ENCODE results near the gene PLA2G15.

Gene PLA2G15

DNA sequence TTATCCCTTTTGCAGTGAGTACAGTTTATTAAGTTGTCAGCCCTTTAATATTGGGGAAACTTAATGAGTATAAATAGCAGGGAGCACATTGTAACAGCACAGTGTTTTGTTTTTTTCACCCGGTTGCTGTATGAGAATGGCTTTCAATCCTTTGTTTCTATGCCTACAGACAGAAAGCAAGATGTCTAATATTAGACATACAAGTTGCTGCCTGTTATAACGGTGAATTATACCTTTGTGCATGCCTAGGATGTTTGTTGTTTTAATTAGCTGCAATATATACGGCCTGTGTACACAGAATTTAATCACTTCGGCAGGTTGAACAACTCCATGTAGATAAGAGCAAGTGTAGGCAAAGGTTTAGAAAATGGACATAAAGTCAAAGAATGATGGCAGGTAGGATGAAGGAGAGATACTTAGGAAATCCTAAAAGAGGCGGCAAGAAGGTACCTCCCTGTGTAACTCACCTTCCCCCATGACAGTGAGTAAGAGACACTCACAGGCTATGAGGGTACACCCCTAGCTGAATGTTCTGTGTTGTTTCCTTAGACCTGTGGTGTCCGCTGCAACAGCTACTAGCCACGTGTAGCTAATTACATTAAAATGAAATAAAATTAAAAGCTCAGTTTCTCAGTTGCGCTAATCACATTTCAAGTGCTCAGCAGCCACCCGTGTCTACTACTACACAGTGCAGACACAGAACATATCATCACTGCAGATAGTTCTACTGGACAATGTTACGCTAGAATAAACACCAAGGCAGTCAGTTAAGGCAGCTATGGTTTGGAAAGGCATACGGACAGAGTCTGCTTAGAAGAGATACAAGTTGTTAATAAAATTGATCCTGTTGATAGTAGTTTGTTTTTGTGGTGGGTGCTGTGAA, 54.6 kb downstream of the PLA2G15 start:
- no peak for DNase-seq

- DNase-seq, result no peak
These were observed 55.7 kb downstream of the PLA2G15 start for GRCh38 chr16:68300734-68301459.

DNA sequence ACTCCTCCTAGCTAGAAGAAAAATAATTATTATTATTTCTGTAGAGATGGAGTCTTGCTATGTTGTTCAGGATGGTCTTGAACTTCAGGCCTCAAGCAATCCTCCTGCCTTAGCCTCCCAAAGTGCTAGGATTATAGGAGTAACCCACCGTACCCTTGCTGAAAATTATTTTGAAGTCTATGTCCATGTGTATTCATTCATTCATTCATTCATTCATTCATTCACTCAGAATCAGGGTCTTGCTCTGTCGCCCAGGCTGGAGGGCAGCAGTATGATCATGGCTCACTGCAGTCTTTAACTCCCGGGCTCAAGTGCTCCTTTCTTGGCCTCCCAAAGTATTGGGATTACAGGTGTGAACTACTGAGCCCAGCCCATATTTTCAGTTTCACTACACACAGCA, 61.5 kb downstream of the PLA2G15 start:
- DNase-seq, result no peak

GRCh38 chr16:68309799-68310198, 64.6 kb downstream of the PLA2G15 start:
- DNase-seq, result no peak

- no peak for DNase-seq
These were observed 65.2 kb downstream of the PLA2G15 start for GRCh38 chr16:68310437-68310773.
